HEK293 (cell line): ENCODE measurements around the gene DNAH12.
A peak's percentile ranks its signal among the peaks of the same experiment; 100 is the strongest.

Source experiments
- CTCF ChIA-PET: fragments of 350-600 bp; formaldehyde crosslinking; extraction: SDS; loops from one replicate; lab custom pipeline; 2021; ENCODE audit warnings: antibody characterized with exemption; lab: Yijun Ruan, JAX
- POLR2A ChIA-PET: fragments of 300-600 bp; formaldehyde crosslinking; extraction: SDS; loops from one replicate; lab custom pipeline; 2020; ENCODE audit warnings: antibody characterized with exemption, inconsistent platforms; lab: Yijun Ruan, JAX
- H3K27ac ChIP-seq: fragments of 200-500 bp; sonication (Bioruptor generic); 2 replicates; pipeline ENCODE4 v1.5.1; 2014; ENCODE audit warnings: low read depth, low read length, control low read depth, inconsistent platforms; ENCODE audit errors: extremely low read depth
- H3K36me3 ChIP-seq, 2 experiments: fragments of 200-500 bp in 1 of 2; sonication (Bioruptor generic) in 1 of 2; 1 replicate in 1 of 2; 2 replicates in 1 of 2; pipeline ENCODE4 v1.5.1; 2014 to 2017; ENCODE audit warnings: inconsistent platforms in 2 of 2, low read length in 2 of 2; ENCODE audit not compliant: control insufficient read depth in 2 of 2, insufficient read depth in 1 of 2
- H3K4me1 ChIP-seq: fragments of 200-500 bp; sonication (Bioruptor generic); 2 replicates; pipeline ENCODE4 v1.5.1; 2014; ENCODE audit warnings: mild to moderate bottlenecking, low read length, inconsistent platforms; ENCODE audit not compliant: control insufficient read depth, insufficient read depth
- H3K4me3 ChIP-seq: 2 replicates; pipeline ENCODE4 v1.5.1; 2011; ENCODE audit warnings: low read depth, mild to moderate bottlenecking, control low read depth, low read length, moderate library complexity
- H3K9me3 ChIP-seq: fragments of 200-500 bp; sonication (Bioruptor generic); 2 replicates; pipeline ENCODE4 v1.5.1; 2014; ENCODE audit warnings: low read depth, low read length, inconsistent platforms; ENCODE audit not compliant: control insufficient read depth, insufficient read depth
- GLI4 ChIP-seq: fragments of 450-650 bp; formaldehyde crosslinking; IDR thresholded peaks from 2 replicates; pipeline ENCODE4 v1.5.1; 2016; ENCODE audit warnings: missing biosample characterization, missing genetic modification characterization
- KLF16 ChIP-seq: fragments of 450-650 bp; formaldehyde crosslinking; IDR thresholded peaks from 2 replicates; pipeline ENCODE4 v1.5.1; 2017; ENCODE audit warnings: missing biosample characterization, missing genetic modification characterization
- SCRT1 ChIP-seq: fragments of 450-650 bp; formaldehyde crosslinking; IDR thresholded peaks from 2 replicates; pipeline ENCODE4 v1.5.1; 2016; ENCODE audit warnings: missing biosample characterization, missing genetic modification characterization, borderline replicate concordance
- SCRT2 ChIP-seq: fragments of 450-650 bp; formaldehyde crosslinking; IDR thresholded peaks from 2 replicates; pipeline ENCODE4 v1.5.1; 2016; ENCODE audit warnings: missing biosample characterization, missing genetic modification characterization
- YY1 ChIP-seq: fragments of 450-650 bp; formaldehyde crosslinking; IDR thresholded peaks from 2 replicates; pipeline ENCODE4 v1.5.1; 2018; ENCODE audit warnings: missing biosample characterization, missing genetic modification characterization
- ZEB2 ChIP-seq: fragments of 450-650 bp; formaldehyde crosslinking; IDR thresholded peaks from 2 replicates; pipeline ENCODE4 v1.5.1; 2016; ENCODE audit warnings: missing biosample characterization, missing genetic modification characterization
- ZFP3 ChIP-seq: fragments of 450-650 bp; formaldehyde crosslinking; IDR thresholded peaks from 2 replicates; pipeline ENCODE4 v1.5.1; 2016; ENCODE audit warnings: low read depth, missing biosample characterization, missing genetic modification characterization
- ZNF114 ChIP-seq: fragments of 450-650 bp; formaldehyde crosslinking; IDR thresholded peaks from 2 replicates; pipeline ENCODE4 v1.5.0; 2017; ENCODE audit warnings: missing biosample characterization, missing genetic modification characterization
- ZNF175 ChIP-seq: fragments of 450-650 bp; formaldehyde crosslinking; IDR thresholded peaks from 2 replicates; pipeline ENCODE4 v1.5.1; 2016; ENCODE audit warnings: missing biosample characterization, missing genetic modification characterization
- ZNF202 ChIP-seq: fragments of 450-650 bp; formaldehyde crosslinking; IDR thresholded peaks from 2 replicates; pipeline ENCODE4 v1.5.1; 2016; ENCODE audit warnings: missing biosample characterization, missing genetic modification characterization, borderline replicate concordance
- ZNF324 ChIP-seq: fragments of 450-650 bp; formaldehyde crosslinking; IDR thresholded peaks from 2 replicates; pipeline ENCODE4 v1.5.1; 2016; ENCODE audit warnings: missing biosample characterization, missing genetic modification characterization
- ZNF404 ChIP-seq: fragments of 450-650 bp; formaldehyde crosslinking; IDR thresholded peaks from 2 replicates; pipeline ENCODE4 v1.5.1; 2017; ENCODE audit warnings: missing biosample characterization, missing genetic modification characterization
- ZNF423 ChIP-seq: fragments of 450-650 bp; formaldehyde crosslinking; IDR thresholded peaks from 2 replicates; pipeline ENCODE4 v1.5.1; 2016; ENCODE audit warnings: missing biosample characterization, missing genetic modification characterization
- ZNF558 ChIP-seq: fragments of 450-650 bp; formaldehyde crosslinking; IDR thresholded peaks from 2 replicates; pipeline ENCODE4 v1.5.1; 2016; ENCODE audit warnings: missing biosample characterization, missing genetic modification characterization
- ZNF626 ChIP-seq: fragments of 450-650 bp; sonication (Bioruptor Pico); formaldehyde crosslinking; IDR thresholded peaks from 2 replicates; pipeline ENCODE4 v1.5.1; 2018; ENCODE audit warnings: missing biosample characterization, missing genetic modification characterization, inconsistent platforms
- ZNF670 ChIP-seq: fragments of 450-650 bp; formaldehyde crosslinking; IDR thresholded peaks from 2 replicates; pipeline ENCODE4 v1.5.1; 2016; ENCODE audit warnings: missing biosample characterization, missing genetic modification characterization, low read depth
- ZSCAN30 ChIP-seq: fragments of 450-650 bp; IDR thresholded peaks from 2 replicates; pipeline ENCODE4 v1.5.1; 2018; ENCODE audit warnings: missing biosample characterization, mild to moderate bottlenecking, missing genetic modification characterization, moderate library complexity
- ZXDB ChIP-seq: fragments of 450-650 bp; formaldehyde crosslinking; IDR thresholded peaks from 2 replicates; pipeline ENCODE4 v1.5.1; 2016; ENCODE audit warnings: missing biosample characterization, missing genetic modification characterization
- TF ChIP-seq, protein P1 (sequence below): fragments of 450-650 bp; formaldehyde crosslinking; IDR thresholded peaks from 2 replicates; pipeline ENCODE4 v1.5.1; 2017; ENCODE audit warnings: missing biosample characterization, missing genetic modification characterization
- TF ChIP-seq, protein P2 (sequence below): fragments of 450-650 bp; formaldehyde crosslinking; conservative IDR thresholded peaks from 2 replicates; pipeline ENCODE4 v1.5.1; 2016; ENCODE audit warnings: low read depth, missing biosample characterization, missing genetic modification characterization
- TF ChIP-seq, protein P3 (sequence below): fragments of 450-650 bp; formaldehyde crosslinking; optimal IDR thresholded peaks from 2 replicates; pipeline ENCODE3; 2016; ENCODE audit warnings: missing biosample characterization, mild to moderate bottlenecking, missing genetic modification characterization

Gene DNAH12

DNA sequence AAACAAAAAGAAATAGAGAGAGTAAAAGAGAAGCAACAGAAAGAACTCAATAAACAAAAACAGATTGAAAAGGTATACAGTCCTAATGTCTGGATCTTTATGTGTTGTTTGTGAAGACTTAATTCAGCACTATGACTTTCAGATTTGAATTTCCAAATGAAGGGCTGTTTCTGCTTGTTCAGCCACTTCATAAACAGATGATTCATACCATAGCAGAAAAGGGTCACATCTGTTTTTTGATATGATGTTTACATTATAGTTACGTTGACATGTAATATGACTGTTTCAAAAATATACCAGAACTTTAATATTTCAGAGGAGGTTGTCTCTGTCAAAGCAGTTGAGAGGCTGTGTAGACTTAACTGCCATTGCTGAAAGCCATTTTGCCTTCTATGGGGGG lies 275.7 kb downstream of the DNAH12 start:
- Histone ChIP-seq H3K4me3 (no peak overlapping the region), H3K27ac (no peak overlapping the region), H3K4me1 (no peaks in the 10 kb centered on the region), H3K36me3 (peaks cover 40 to 71% of the 10 kb centered on the region in 2 experiments), H3K9me3 (no peaks in the 10 kb centered on the region)
- POLR2A ChIA-PET: no interaction called here
- TF ChIP-seq ZEB2 (no peak), ZNF404 (tag by site-specific recombination) (no peak), YY1 (tag by site-specific recombination) (no peak), KLF16 (tag by site-specific recombination) (no peak), ZNF670 (tag by site-specific recombination) (no peak), ZNF423 (no peak), ZNF626 (tag by site-specific recombination) (no peak), ZNF114 (tag by site-specific recombination) (no peak), ZXDB (no peak), ZFP3 (no peak), GLI4 (no peak), ZNF558 (tag by site-specific recombination) (no peak), ZNF324 (tag by site-specific recombination) (no peak), ZNF202 (tag by site-specific recombination) (no peak), ZSCAN30 (tag by site-specific recombination) (no peak)
- TF ChIP-seq, protein P1, sequence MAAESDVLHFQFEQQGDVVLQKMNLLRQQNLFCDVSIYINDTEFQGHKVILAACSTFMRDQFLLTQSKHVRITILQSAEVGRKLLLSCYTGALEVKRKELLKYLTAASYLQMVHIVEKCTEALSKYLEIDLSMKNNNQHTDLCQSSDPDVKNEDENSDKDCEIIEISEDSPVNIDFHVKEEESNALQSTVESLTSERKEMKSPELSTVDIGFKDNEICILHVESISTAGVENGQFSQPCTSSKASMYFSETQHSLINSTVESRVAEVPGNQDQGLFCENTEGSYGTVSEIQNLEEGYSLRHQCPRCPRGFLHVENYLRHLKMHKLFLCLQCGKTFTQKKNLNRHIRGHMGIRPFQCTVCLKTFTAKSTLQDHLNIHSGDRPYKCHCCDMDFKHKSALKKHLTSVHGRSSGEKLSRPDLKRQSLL (tag by site-specific recombination): no peak
- TF ChIP-seq, protein P2, sequence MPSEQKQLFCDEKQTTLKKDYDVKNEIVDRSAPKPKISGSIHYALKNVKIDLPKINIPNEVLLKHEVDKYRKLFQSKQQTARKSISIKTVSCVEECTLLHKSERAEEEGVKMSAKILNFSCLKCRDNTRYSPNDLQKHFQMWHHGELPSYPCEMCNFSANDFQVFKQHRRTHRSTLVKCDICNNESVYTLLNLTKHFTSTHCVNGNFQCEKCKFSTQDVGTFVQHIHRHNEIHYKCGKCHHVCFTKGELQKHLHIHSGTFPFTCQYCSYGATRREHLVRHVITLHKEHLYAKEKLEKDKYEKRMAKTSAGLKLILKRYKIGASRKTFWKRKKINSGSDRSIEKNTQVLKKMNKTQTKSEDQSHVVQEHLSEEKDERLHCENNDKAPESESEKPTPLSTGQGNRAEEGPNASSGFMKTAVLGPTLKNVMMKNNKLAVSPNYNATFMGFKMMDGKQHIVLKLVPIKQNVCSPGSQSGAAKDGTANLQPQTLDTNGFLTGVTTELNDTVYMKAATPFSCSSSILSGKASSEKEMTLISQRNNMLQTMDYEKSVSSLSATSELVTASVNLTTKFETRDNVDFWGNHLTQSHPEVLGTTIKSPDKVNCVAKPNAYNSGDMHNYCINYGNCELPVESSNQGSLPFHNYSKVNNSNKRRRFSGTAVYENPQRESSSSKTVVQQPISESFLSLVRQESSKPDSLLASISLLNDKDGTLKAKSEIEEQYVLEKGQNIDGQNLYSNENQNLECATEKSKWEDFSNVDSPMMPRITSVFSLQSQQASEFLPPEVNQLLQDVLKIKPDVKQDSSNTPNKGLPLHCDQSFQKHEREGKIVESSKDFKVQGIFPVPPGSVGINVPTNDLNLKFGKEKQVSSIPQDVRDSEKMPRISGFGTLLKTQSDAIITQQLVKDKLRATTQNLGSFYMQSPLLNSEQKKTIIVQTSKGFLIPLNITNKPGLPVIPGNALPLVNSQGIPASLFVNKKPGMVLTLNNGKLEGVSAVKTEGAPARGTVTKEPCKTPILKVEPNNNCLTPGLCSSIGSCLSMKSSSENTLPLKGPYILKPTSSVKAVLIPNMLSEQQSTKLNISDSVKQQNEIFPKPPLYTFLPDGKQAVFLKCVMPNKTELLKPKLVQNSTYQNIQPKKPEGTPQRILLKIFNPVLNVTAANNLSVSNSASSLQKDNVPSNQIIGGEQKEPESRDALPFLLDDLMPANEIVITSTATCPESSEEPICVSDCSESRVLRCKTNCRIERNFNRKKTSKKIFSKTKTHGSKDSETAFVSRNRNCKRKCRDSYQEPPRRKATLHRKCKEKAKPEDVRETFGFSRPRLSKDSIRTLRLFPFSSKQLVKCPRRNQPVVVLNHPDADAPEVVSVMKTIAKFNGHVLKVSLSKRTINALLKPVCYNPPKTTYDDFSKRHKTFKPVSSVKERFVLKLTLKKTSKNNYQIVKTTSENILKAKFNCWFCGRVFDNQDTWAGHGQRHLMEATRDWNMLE (tag by site-specific recombination): no peak
- TF ChIP-seq, protein P3, sequence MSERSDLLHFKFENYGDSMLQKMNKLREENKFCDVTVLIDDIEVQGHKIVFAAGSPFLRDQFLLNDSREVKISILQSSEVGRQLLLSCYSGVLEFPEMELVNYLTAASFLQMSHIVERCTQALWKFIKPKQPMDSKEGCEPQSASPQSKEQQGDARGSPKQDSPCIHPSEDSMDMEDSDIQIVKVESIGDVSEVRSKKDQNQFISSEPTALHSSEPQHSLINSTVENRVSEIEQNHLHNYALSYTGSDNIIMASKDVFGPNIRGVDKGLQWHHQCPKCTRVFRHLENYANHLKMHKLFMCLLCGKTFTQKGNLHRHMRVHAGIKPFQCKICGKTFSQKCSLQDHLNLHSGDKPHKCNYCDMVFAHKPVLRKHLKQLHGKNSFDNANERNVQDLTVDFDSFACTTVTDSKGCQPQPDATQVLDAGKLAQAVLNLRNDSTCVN (tag by site-specific recombination): no peak
- CTCF ChIA-PET: no interaction called here

DNA sequence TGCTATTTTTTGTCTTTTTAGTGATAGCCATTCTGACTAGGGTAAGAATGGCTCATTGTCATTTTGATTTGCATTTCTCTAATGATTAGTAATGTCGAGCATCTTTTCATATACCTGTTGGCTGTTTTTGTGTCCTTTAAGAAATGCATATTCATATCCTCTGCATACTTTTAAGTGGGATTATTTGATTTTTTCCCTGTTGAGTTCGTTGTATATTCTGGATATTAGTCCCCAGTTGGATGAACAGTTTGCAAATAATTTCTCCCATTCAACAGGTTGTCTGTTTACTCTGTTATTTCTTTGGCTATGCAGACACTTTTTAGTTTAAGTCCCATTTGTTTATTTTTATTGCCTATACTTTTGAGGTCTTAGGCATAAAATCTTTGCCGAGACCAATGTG lies 282.2 kb downstream of the DNAH12 start:
- H3K4me1 ChIP-seq: no peaks in the 10 kb centered on the region
- TF ChIP-seq SCRT2 (tag by site-specific recombination) (peak; percentile 68), ZNF175 (tag by site-specific recombination) (no peak), SCRT1 (peak; percentile 68)
- H3K4me3 ChIP-seq: no peak overlapping the region
- POLR2A ChIA-PET: no interaction called here
- no peak overlapping the region for H3K27ac ChIP-seq
- CTCF ChIA-PET: no interaction called here
- H3K9me3 ChIP-seq: no peaks in the 10 kb centered on the region
- H3K36me3 ChIP-seq: peaks cover 58 to 90% of the 10 kb centered on the region in 2 experiments
